GM19468 (cell line): ENCODE data around the gene FXN.

ENCODE experiments used
- ATAC-seq: cut with Tn5 transposase; IDR thresholded peaks from one replicate; pipeline ENCODE4 v1.9.1; 2021; ENCODE audit warnings: mild to moderate bottlenecking, moderate library complexity, moderate number of reproducible peaks; ENCODE audit not compliant: unreplicated experiment; ENCODE audit errors: extremely low read depth

Gene FXN

DNA sequence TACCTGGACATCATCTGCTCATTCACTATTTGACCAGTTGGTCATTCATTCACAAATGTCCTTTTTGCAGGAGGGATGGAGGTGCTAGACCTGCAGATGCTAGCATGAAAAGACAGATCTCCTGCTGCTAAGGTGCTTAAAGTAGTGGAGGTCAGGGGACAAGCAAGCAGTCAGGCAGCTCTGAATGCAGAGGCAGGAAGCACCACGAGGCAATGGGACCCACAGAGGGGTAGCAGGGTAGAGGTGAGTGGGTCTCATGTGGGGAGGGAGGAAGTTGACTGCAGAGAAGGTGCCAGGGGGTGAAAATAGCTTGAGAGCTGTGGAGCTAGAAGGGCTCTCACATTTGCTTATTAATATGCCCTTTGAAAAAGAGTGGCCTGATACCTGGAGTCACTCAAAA, 25.2 kb downstream of the FXN start:
- ATAC-seq = no peak

DNA sequence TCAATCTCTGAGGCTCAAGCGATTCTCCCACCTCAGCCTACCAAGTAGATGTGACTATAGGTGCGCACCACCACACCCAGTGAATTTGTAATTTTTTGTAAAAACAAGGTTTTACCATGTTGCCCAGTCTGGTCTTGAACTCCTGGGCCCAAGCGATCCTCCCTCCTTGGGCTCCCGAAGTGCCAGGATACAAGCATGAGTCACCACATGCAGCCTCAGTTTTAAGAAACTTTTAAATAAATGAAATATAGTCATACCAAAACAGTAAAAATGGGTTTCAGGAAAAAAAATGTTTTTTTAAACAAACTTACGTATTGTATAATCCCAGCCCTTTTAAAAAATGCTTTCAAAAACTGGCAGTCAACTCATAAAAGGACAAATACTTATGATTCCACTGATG, 26.6 kb downstream of the FXN start:
- ATAC-seq = no peak

DNA sequence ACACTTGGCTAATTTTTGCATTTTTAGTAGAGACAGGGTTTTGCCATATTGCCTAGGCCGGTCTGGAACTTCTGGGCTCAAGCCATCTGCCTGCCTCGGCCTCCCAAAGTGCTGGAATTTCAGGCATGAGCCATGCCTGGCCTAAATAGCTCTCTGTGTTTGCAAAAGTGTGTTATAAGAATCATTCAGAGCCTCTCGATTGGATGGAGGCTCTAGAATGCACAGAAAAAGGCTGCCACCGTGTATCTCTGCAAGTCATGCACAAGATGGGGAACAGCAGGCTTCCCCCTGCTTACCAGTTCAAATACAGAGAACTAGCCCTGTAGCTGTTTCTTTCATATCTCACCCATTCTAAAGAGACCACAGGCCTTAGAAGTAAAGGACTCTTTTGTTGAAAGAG, 28.3 kb downstream of the FXN start:
- no peak for ATAC-seq

DNA sequence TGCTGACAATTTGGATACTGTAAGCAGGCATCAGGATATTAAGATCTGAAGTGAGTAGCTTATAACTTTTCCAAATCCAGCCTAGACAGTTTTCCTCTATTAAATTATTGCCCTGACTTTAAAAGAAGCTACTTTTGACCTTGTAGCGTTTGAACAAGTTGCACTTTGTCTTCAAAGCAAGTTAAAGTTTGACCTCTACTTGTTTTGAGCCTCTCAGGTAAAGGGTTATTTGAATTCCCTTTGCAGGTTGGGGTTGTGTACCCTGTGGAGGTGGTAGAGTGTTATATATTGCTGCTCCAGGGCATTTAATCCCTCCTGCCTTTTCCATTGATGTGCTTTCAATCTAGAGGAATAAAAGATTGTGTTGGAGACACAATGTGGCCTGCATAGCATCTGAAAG, 30.1 kb downstream of the FXN start:
- no peak for ATAC-seq

DNA sequence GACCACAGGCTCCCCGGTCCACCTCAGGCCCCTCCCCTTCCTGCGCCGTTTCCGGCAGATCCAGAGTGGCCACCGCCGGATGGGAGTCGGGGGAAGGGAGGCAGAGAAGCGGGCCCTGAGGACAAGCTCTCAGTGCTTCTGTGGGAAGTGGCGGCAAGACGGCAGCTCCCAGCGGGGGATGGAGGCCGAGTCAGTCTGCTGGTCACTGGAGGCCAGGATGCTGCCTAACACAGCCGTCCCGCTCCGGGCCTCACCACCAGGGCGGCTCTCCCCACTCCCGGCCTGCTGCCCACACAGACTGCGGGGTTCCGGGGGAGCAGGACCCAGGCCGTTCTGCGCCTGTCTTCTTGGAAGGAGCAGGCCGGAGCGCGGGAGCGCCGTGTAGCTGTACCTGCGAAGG, 31.4 kb downstream of the FXN start:
- ATAC-seq = no peak

DNA sequence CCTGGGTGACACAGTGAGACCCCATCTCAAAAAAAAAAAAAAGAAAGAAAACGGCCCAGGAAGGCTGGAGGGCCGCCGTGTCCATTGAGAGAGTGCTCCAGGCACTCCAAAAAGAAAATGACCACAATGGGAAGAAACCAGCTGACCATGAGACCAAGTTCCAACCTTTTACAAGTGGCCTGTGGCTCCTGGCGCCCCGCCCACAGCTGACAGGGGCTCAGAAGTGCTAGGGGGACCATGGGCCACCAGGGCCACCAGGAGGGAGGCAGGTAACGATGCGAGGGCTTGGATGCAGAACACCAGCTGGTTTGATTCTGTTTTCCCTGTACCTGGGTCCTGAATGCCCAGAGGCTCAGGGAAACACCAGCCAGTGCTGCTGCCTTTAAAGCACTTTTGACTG, 34.6 kb downstream of the FXN start:
- ATAC-seq = no peak

DNA sequence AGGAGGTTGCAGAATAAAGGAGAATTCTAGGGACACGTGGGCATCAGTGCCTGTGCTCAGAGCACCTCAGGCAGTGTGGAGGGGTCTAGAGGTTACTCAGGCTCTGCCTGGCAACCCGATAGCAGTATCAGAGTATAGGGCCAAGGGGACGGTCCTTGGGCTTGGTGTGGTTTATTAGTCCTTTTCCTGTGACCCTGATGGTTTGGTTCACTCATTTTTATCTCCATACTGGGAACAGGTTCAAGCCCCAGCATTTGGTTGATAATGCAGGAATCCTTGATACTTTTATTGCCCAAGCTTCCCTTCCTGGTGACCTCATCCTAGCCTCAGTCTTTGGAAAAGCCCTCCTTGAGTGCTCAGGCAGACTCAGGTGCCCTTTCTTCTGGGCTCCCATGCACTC, 35.5 kb downstream of the FXN start:
- ATAC-seq = no peak

DNA sequence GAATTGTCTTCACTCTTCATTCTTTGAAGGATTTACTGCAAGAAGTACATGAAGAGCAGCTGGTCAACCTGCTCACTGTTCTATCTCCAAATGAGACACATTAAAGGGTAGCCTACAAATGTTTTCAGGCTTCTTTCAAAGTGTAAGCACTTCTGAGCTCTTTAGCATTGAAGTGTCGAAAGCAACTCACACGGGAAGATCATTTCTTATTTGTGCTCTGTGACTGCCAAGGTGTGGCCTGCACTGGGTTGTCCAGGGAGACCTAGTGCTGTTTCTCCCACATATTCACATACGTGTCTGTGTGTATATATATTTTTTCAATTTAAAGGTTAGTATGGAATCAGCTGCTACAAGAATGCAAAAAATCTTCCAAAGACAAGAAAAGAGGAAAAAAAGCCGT, 37.6 kb downstream of the FXN start:
- no peak for ATAC-seq

DNA sequence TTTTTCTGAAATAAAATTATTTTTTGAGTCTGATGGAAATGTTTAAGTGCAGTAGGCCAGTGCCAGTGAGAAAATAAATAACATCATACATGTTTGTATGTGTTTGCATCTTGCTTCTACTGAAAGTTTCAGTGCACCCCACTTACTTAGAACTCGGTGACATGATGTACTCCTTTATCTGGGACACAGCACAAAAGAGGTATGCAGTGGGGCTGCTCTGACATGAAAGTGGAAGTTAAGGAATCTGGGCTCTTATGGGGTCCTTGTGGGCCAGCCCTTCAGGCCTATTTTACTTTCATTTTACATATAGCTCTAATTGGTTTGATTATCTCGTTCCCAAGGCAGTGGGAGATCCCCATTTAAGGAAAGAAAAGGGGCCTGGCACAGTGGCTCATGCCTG, 39.2 kb downstream of the FXN start:
- ATAC-seq = no peak

DNA sequence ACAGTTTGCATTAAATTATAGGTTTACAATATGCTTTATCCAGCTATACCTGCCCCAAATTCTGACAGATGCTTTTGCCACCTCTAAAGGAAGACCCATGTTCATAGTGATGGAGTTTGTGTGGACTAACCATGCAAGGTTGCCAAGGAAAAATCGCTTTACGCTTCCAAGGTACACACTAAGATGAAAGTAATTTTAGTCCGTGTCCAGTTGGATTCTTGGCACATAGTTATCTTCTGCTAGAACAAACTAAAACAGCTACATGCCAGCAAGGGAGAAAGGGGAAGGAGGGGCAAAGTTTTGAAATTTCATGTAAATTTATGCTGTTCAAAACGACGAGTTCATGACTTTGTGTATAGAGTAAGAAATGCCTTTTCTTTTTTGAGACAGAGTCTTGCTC, 41.0 kb downstream of the FXN start:
- no peak for ATAC-seq

DNA sequence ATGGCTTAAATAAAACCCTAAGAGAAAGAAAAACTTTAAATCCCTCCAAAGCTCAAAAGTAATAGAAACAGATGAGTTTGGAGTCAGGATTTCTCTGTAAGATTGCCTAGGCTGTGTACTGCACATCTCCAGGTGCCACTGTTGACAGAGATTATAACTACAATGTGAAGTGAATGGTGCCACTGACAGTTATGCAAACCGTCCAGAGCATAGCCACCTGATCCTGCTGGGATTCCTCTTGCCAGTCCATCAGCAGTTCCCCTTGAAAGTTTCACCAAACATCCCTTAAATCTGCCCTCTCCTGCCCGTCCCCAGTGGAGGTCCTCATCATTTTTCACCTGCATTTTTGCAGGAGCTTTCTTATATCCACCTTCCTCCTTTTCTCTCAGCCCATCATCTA, 42.5 kb downstream of the FXN start:
- no peak for ATAC-seq

DNA sequence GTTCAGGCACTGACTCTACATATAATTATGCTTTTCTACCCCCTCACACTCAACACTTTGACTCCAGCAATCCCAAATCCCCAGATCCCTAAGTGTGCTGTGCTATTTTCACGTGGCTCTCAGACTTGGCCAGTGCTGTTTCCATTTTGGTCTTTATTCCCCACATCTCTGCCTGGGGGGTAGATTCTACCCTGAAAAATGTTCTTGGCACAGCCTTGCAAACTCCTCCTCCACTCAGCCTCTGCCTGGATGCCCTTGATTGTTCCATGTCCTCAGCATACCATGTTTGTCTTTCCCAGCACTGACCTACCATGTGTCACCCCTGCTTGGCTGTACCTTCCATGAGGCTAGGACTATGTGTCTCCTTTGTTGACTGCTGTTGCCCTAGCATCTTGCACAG, 43.0 kb downstream of the FXN start:
- ATAC-seq = no peak

DNA sequence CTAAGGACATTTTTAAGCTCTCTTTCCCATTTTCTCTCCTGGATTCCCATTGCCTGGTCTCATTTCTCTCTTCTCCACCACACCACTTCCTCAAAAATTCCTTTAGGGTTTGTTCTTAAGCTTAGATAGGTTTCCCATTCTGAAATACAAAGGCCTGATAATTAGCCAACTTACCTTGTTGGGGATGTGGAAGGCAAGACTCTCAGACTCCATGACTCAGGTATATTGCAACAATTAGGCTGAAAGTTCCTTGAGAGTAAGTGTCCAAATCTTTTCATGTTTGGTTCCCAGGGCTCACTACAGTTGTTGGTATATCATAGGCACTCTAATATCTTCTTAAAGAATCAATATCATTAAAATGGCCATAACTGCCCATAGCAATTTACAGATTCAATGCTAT, 43.6 kb downstream of the FXN start:
- ATAC-seq = no peak

DNA sequence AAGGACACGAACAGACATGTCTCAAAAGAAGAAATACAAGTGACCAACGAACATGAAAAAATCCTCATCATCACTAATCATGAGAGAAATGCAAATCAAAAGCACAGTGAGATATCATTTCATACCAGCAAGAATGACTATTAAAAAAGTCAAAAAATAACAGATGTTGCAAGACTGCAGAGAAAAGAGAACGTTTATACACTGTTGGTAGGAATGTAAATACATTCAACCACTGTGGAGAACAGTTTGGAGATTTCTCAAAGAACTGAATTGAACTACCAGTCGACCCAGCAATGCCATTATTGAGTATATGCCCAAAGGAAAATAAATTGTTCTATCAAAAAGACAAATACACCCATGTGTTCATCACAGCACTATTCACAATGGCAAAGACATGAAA, 45.7 kb downstream of the FXN start:
- ATAC-seq = no peak

DNA sequence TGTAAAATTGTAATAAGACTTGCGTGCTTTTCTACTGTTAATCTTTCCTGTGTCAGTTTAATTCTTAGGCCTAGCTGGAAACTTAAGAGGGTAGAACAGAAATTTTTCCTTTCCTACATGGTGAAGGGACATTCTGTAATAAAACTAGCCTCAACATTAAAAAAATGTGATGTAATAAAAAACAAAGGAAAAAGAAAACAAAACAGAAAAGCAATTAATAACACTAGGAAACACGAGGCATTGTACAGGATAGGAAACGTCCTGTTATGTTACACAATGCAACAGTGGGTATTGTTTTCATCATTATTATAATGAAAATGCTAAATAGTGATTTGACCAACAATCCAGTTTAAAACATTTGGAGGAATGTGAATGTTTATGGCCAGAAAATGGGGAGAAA, 47.8 kb downstream of the FXN start:
- ATAC-seq = no peak

DNA sequence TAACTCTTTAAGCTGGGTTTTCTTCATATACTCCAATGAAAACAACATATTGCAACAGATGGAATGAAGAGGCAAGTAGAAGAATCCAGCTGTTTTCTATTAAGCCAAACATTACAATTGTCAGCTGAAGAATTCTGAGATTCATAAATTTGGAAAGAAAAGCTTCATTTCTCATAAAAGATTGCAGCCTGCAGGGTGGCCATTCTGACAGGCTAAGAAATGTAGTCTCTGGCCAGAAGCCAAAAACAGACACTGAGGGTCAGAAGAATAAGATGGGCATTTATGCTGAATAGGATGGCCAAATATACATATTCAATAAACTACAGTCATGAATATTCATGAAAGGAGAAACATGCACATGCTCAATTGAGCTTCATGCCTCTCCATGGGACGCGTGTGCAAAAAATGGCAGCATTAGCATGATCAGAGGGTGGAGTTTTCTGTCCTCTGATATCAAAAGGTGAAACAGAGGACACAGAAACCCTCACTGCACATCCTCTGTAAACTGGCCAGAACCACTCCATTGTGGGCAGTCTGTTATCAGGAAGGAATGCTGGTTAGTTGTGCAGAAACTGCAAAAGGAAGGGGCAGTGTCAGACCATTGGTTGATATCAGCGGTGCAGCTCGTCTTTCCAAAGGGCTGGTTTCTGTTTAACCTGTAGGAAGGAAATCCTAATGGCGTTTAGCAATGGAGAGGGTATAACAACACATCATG, 50.2 kb downstream of the FXN start:
- ATAC-seq = no peak

DNA sequence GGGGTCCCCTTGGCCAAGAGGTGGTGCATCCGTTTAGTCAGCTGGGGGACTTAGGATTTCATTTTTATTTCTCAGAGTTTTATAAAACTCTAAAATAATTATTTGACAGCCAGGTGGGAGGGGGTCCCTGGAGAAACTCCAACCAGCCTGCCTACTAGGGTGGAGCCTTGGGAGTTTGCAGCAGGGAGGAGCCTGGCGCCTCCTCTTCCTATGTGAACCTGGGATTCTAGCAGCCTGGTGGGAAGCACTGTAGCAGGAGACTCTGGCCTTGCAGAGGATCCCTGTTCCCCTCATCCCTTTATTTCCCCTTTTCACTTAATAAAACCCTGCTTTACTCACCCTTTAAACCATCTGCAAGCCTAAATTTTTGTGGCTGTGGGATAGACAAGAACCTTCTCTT, 50.8 kb downstream of the FXN start:
- ATAC-seq = no peak

DNA sequence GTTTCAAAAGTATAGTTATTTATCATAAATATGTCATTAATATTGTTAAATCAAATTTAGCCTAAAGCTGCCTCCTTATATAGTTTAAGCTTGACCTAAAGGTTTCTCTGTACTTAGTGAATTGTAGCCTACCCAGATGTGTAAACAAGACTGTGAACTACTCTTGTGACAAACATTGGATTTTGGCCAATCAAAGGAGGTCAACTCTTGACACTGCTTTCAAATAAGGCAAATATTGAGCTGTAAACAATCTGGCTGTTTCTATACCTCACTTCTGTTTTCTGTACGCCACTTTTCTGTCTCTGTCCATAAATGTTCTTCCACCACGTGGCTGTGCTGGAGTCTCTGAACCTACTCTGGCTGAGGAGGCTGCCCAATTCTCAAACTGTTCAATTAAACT, 51.2 kb downstream of the FXN start:
- no peak for ATAC-seq

DNA sequence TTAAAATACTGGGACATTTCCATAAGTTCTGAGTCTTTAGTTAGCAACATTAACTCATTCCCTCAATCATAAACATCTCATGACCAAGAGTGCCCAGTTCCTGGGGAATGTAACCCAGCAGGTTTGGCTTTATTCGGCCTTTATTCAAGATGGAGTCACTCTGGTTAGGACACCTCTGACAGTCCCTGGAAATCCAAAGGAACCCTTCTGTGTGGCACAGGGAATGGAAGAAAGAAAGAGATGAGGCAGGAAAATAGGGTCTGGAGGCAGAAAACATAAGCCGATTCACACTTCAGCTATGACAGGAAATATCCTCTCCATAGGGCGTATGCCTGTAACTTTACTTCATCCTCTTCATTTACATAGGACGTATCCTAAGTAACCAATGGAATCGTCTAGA, 53.5 kb downstream of the FXN start:
- ATAC-seq = no peak

DNA sequence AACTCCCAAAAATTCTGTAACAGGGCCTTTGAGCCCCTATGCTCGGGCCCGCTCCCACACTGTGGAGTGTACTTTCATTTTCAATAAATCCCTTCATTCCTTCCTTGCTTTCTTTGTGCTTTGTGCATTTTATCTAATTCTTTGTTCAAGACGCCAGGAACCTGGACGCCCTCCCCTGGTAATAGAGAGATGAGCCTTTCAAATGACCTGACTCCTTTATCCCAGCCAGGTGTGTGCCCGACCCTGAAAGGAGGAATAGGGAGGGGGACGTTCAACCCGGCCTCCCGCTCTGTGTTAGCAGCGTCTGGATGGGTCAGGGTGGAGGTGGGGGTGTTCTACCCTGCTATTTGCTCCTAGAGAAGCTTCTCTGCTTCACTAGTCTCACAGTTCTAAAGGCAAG, 53.9 kb downstream of the FXN start:
- no peak for ATAC-seq

DNA sequence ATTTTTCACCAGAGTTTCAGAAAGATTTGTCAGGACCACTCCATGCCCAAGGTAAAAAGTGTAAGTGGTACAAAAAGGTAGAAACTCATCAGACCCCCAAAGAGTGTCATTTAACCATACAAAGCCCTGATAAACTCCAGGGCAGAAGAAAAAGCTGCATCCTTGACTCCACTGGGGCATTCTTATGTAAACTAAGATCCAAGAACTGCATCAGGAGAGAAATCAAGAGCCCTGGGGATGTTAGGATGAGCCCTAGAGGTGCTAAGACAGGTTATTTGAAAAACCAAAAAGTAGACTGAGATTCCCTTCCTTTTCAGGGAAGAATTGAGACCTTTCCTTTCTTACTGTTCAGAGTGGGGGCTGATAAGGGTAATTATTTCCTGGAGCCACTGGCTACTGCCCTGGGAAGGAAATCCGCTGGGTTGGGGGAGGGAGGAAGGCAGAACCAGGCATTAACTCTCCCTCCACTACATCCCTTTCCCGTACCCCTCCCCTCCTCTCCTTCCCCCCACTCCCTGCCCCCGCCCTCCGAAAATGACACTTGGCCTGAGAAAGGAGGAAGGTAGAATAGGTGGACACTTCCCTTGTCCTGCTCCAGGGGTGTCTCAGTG, 54.7 kb downstream of the FXN start:
- ATAC-seq = no peak

DNA sequence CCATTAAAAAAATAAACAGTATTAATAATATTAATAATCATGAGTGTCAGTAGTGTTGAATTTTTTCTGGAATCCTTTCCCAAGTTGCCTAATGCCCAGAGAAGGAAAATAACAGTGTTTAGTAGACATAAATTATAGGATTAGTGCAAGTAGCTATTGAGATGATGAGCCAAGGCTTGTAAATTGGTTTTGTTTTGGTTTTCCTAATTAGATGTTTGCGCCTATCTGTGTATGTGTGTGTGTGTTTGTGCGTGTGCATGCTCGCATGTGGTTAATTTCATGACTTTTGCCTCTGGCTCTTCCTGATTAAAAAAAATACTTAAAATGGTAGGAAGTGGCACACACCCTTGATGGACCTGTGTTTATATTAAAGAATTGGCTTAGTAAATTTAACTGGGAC, 55.4 kb downstream of the FXN start:
- no peak for ATAC-seq
